ENCODE measurements around the gene ANKRD16.
"Not testable (repeated sequence)": the region's sequence is repeated elsewhere in the genome, so short reads cannot be mapped to it uniquely, and the experiment has no call there.

The ANKRD16 gene

GRCh38 chr10:5831446-5831782 lies 58.3 kb downstream of the ANKRD16 start:
- DNase-seq, result no peak

GRCh38 chr10:5830629-5831445 lies 58.9 kb downstream of the ANKRD16 start:
- no peak for DNase-seq

- DNase-seq, result no peak
These were observed 60.4 kb downstream of the ANKRD16 start for GRCh38 chr10:5829267-5829666.

- DNase-seq, result no peak
These were observed 61.0 kb downstream of the ANKRD16 start for GRCh38 chr10:5828725-5829124.

- DNase-seq, result no peak
These were observed 61.9 kb downstream of the ANKRD16 start for GRCh38 chr10:5827841-5828240.

GRCh38 chr10:5826511-5826910 lies 63.2 kb downstream of the ANKRD16 start:
- DNase-seq, result not testable (repeated sequence)

GRCh38 chr10:5818894-5819293 lies 70.8 kb downstream of the ANKRD16 start:
- DNase-seq, result no peak

GRCh38 chr10:5818048-5818331 lies 71.7 kb downstream of the ANKRD16 start:
- no peak for DNase-seq

GRCh38 chr10:5817322-5818047 lies 72.2 kb downstream of the ANKRD16 start:
- no peak for DNase-seq

GRCh38 chr10:5816170-5816569 lies 73.5 kb downstream of the ANKRD16 start:
- no peak for DNase-seq

GRCh38 chr10:5814110-5815107 lies 75.3 kb downstream of the ANKRD16 start:
- DNase-seq, result peak; percentile 63

GRCh38 chr10:5813341-5814109 lies 76.2 kb downstream of the ANKRD16 start, which contains the start of gene GDI2:
Gene GDI2, minus strand, starts transcription at chr10:5813434. Its CDS starts 176 bp downstream, at chr10:5813258.
- peak; percentile 84 for DNase-seq

GRCh38 chr10:5813091-5813340 lies 76.7 kb downstream of the ANKRD16 start:
- no peak for DNase-seq

- no peak for DNase-seq
These were observed 77.2 kb downstream of the ANKRD16 start for GRCh38 chr10:5812283-5813090.

All from DMS79 treated with DMSO at 0.1 percent for 48 hours (cell line).